Ureter (tissue), 1 donor: ENCODE measurements around the gene RSPH6A. TPM values are rescaled to one million over a fixed set of nuclear protein-coding genes. Genes with fewer than 3 reads are reported as not detected.

Experiments used
- DNase-seq: peaks from one replicate; pipeline ENCODE4 v3.0.0-alpha.2; 2020; ENCODE audit warnings: low spot score
- total RNA-seq: library from RNA; stranded (reverse); gene quantifications from one replicate; pipeline ENCODE4 v1.2.4, GENCODE V29; 2023
- donor health status: DM: yes; HTN: yes; CAD: no.

Gene RSPH6A
- total RNA-seq, 1 donor from 2014 or later = 0.21 TPM

DNA sequence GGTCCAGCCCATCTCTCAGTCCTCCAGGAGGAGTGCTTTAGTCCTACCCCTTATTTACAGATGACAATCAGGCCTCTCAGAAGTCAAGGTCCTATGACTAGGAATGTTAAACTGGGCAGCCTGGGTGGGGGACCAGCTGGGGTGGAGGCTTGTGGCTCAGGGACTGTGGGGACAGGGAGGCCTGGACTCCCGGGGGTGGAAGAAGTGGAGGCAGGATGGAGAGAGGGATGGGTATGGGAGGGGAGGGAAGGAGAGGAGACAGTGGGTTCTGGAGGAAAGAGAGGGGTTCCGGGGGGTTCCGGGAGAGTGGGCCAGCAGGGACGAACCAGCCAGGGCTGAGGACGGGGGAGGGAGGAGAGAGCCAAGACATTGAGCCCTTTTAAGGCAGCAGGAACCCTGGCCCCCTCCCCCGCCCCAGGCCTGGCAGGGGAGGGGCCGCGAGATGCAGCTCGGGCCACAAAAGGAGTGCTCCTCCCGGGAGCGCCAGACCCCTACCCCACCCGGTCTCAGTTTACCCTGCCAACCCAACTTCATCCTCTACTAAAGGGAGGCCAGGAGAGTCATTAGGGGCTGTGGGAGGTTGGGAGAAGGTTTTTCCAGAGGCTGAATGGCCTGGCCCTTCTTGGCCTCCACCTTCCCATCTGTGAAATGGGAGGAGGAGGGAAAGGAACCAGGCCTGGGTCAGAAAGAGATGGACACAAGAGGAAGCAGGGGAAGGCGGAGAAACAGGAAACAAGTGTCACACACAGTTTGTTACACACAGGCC is 34.5 kb downstream of the RSPH6A start:
- no peak for DNase-seq

DNA sequence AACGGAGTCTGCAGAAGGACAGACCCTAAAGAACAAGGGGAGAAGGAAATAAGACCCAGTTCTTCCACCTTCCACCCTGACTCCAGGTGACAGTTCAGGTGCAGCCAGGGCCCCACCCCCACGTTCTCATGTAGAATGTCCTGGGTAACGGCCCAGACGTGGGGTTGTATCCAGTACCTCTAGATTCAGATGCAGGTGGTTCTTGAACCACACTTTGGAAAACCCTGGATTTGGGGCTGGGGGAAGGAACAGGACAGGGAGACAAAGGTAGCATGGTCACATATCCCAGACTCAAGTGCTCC is 35.0 kb downstream of the RSPH6A start:
- no peak for DNase-seq

- peak; percentile 96 for DNase-seq
Measured at GRCh38 chr19:45779231-45780145, 35.6 kb downstream of the RSPH6A start.

- DNase-seq = no peak
Measured at GRCh38 chr19:45778010-45778661, 37.0 kb downstream of the RSPH6A start.

- DNase-seq = no peak
Measured at GRCh38 chr19:45777395-45777961, 37.6 kb downstream of the RSPH6A start.

- DNase-seq = no peak
Measured at GRCh38 chr19:45774765-45775164, 40.3 kb downstream of the RSPH6A start.

GRCh38 chr19:45773384-45773783 is 41.7 kb downstream of the RSPH6A start:
- DNase-seq = no peak

- DNase-seq = no peak
Measured at GRCh38 chr19:45772912-45773311, 42.2 kb downstream of the RSPH6A start.

DNA sequence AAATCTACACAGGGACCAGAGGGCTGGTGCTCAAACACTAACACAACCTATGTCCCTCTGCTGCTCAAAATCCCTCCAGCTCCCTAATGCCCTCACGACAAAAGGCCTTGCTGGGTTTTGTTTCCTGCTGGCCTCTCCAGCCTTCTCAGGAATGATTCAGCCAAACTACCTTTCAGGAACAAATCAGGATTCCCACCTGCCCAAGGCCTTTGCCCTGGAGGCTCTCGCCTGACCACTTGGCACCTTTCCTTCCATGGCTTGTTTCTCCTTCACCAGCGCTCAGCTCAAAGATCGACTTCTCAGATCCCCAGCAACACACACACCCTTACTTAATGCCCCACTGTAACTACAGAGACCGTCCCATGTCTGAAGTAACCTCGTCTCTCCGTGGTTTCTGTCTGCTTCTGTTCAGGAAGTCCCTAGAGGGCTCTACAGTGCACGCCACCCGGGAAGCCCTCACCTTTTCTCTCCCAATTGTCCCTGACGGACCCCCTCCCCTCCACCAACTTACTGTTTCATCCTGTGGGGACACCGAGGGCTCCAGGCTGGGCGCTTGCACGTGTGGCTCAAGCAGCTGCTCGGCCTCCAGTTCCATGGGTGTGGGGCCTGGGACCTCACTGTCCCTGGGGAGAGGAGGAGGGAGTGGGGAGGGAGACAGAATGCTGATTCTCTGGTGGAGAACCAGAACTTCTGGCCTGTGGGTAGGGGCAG is 42.8 kb downstream of the RSPH6A start:
- DNase-seq = no peak

- DNase-seq = no peak
Measured at GRCh38 chr19:45771311-45771933, 43.7 kb downstream of the RSPH6A start.

GRCh38 chr19:45770192-45771101 is 44.7 kb downstream of the RSPH6A start:
- peak; percentile 97 for DNase-seq

GRCh38 chr19:45769821-45770191 is 45.3 kb downstream of the RSPH6A start:
- peak; percentile 78 for DNase-seq

GRCh38 chr19:45768984-45769782 is 45.9 kb downstream of the RSPH6A start, which contains the start of gene SIX5:
TSS of gene SIX5 (minus strand) at chr19:45769252. CDS start at chr19:45768844, 408 bp downstream.
- DNase-seq = peak; percentile 99

GRCh38 chr19:45768655-45768983 is 46.5 kb downstream of the RSPH6A start:
- peak; percentile 65 for DNase-seq

GRCh38 chr19:45767881-45768654 is 47.0 kb downstream of the RSPH6A start:
- peak; percentile 77 for DNase-seq

DNA sequence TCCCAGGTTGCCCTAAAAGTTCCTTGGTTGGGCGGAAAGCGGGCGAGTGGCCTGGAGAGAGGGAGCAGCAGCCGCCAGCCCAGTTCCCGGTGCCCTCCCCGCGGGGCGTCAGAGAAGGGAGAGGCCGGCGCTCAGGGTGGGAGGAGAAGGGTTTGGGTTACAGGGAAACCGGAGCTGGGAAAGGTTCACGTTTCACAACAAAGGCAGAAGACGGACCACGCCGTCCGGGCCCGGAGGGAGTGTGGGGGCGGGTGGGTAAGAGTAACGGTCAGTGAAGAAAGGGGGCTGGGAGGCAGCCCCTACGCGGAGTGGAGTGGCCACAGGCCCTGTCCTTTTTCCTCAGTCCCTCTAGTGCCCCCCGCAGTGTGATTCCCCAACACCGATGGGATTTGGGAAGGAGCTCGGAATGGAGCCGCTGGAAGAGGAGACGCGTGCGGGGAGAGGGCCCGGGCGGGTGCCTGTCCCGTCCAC is 47.7 kb downstream of the RSPH6A start:
- DNase-seq = peak; percentile 89

- DNase-seq = no peak
Measured at GRCh38 chr19:45766869-45767346, 48.2 kb downstream of the RSPH6A start.

DNA sequence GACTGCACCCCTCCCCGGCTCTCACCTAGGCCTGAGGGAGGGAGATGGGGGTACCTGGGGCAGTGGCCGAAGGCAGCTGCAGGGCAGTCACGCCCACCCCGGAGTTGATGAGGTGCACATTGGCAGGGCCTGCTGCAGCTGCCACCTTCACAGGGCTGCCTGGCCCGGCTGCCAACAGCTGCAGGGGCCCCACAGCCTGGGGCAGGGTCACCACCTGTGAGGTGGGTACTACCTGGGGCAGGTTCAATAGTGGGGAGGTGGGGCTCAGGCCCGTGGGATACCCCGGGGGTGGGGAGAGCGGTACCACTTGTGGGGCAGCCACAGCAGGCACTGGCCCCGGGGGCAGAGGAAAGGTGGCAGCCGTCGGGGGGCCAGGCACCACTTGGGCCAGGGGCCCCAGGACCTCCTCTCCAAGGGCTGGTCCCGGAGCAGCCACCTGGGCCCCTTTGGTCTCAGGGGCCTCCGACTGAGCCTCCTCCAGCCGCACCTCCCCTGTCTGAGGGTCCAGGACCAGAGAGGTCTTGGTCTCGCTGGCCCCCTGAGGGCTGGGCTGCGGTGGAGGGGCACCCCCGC is 48.7 kb downstream of the RSPH6A start:
- no peak for DNase-seq
